Measurements from ENCODE around the gene SNAPC2.

The SNAPC2 gene

GRCh38 chr19:7944177-7944761 lies 24.1 kb downstream of the SNAPC2 start:
- Histone ChIP-seq H3K79me1 (replicated peaks; ENCODE audit: low read length, poor library complexity, severe bottlenecking) (peaks cover 28% of the 10 kb centered on the region), H3K4me3 (ENCODE audit: insufficient read depth in 1 of 2, low read depth in 1 of 2, low read length in 2 of 2) (peak overlapping the region; percentile 61 to 79), H2BK15ac (ENCODE audit: low read depth, poor library complexity, severe bottlenecking) (no peak overlapping the region), H3K14ac (ENCODE audit: low read length in 2 of 2) (no peak overlapping the region), H2AK5ac (ENCODE audit: low read length, severe bottlenecking) (peak overlapping the region; percentile 60), H2BK120ac (ENCODE audit: low read depth, low read length) (no peak overlapping the region), H3K4me1 (ENCODE audit: control insufficient read depth, insufficient read depth, low read depth, low read length) (peaks cover 10% of the 10 kb centered on the region), H2AFZ (ENCODE audit: low read depth, low read length) (no peak overlapping the region), H2BK5ac (ENCODE audit: low read depth, low read length, poor library complexity, severe bottlenecking) (no peak overlapping the region), H3K9me3 (ENCODE audit: control insufficient read depth, low read length) (no peaks in the 10 kb centered on the region), H3K27ac (ENCODE audit: low read length, poor library complexity, severe bottlenecking) (peak overlapping the region; percentile 77), H3K9ac (ENCODE audit: low read length) (peak overlapping the region; percentile 86), H4K8ac (ENCODE audit: low read length) (peak overlapping the region; percentile 30), H3K27me3 (ENCODE audit: control insufficient read depth in 1 of 2, insufficient read depth in 1 of 2, low read length in 2 of 2) (no peaks in the 10 kb centered on the region), H3K4me2 (ENCODE audit: low read length, poor library complexity, severe bottlenecking) (peak overlapping the region; percentile 100), H4K91ac (ENCODE audit: low read length) (no peak overlapping the region), H3K36me3 (ENCODE audit: control insufficient read depth in 1 of 2, insufficient read depth in 2 of 2, low read depth in 1 of 2, low read length in 2 of 2) (peaks cover 13 to 15% of the 10 kb centered on the region in 2 experiments), H3K4ac (ENCODE audit: low read depth in 1 of 2, low read length in 2 of 2) (no peak overlapping the region), H3K23ac (ENCODE audit: low read length in 2 of 2) (no peak overlapping the region), H3K18ac (ENCODE audit: low read depth in 1 of 2, low read length in 2 of 2) (no peak overlapping the region), H2BK12ac (ENCODE audit: low read length in 2 of 2) (no peak overlapping the region)
- DNase-seq, result peak; percentile 96
- 31% methylated on average over 18 of the region's 18 CpGs for WGBS

DNA sequence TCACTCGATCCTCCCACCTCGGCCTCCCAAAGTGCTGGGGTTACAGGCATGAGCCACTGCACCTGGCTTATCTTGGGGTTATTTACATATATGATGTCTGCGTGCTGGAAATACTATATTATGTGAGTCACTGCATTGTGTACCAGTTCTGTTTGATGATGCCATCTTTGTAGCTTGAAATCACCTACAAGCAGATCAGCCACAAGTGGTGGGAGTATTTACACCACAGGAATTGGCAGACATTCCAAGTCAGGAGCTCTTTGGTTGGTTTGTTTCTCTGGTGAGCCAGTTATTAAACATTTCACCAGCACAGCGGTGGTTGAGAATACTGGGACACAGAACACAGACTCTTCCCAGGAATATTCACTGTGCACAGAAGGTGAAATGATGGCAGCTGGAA lies 27.8 kb downstream of the SNAPC2 start:
- H3K23ac ChIP-seq (ENCODE audit: low read length in 2 of 2), result no peak overlapping the region
- no peak overlapping the region for H3K27ac ChIP-seq (ENCODE audit: low read length, poor library complexity, severe bottlenecking)
- H3K4ac ChIP-seq (ENCODE audit: low read depth in 1 of 2, low read length in 2 of 2), result no peak overlapping the region
- no peak overlapping the region for H3K4me3 ChIP-seq (ENCODE audit: insufficient read depth in 1 of 2, low read depth in 1 of 2, low read length in 2 of 2)
- H2BK5ac ChIP-seq (ENCODE audit: low read depth, low read length, poor library complexity, severe bottlenecking), result no peak overlapping the region
- no peak overlapping the region for H4K91ac ChIP-seq (ENCODE audit: low read length)
- H2BK12ac ChIP-seq (ENCODE audit: low read length in 2 of 2), result no peak overlapping the region
- H3K9me3 ChIP-seq (ENCODE audit: control insufficient read depth, low read length), result no peaks in the 10 kb centered on the region
- H3K4me2 ChIP-seq (ENCODE audit: low read length, poor library complexity, severe bottlenecking), result no peak overlapping the region
- H3K79me1 ChIP-seq (replicated peaks; ENCODE audit: low read length, poor library complexity, severe bottlenecking), result peaks cover 7% of the 10 kb centered on the region
- H3K36me3 ChIP-seq (ENCODE audit: control insufficient read depth in 1 of 2, insufficient read depth in 2 of 2, low read depth in 1 of 2, low read length in 2 of 2), result peaks cover 0 to 3% of the 10 kb centered on the region in 2 experiments
- no peak overlapping the region for H3K14ac ChIP-seq (ENCODE audit: low read length in 2 of 2)
- no peak overlapping the region for H4K8ac ChIP-seq (ENCODE audit: low read length)
- H3K27me3 ChIP-seq (ENCODE audit: control insufficient read depth in 1 of 2, insufficient read depth in 1 of 2, low read length in 2 of 2), result no peaks in the 10 kb centered on the region
- H2BK15ac ChIP-seq (ENCODE audit: low read depth, poor library complexity, severe bottlenecking), result no peak overlapping the region
- peak; percentile 22 for DNase-seq
- no peak overlapping the region for H3K18ac ChIP-seq (ENCODE audit: low read depth in 1 of 2, low read length in 2 of 2)
- 95% methylated on average over 4 of the region's 4 CpGs for WGBS
- no peak overlapping the region for H2BK120ac ChIP-seq (ENCODE audit: low read depth, low read length)
- H2AK5ac ChIP-seq (ENCODE audit: low read length, severe bottlenecking), result no peak overlapping the region
- H3K4me1 ChIP-seq (ENCODE audit: control insufficient read depth, insufficient read depth, low read depth, low read length), result peaks cover 8% of the 10 kb centered on the region
- H3K9ac ChIP-seq (ENCODE audit: low read length), result no peak overlapping the region
- no peak overlapping the region for H2AFZ ChIP-seq (ENCODE audit: low read depth, low read length)

DNA sequence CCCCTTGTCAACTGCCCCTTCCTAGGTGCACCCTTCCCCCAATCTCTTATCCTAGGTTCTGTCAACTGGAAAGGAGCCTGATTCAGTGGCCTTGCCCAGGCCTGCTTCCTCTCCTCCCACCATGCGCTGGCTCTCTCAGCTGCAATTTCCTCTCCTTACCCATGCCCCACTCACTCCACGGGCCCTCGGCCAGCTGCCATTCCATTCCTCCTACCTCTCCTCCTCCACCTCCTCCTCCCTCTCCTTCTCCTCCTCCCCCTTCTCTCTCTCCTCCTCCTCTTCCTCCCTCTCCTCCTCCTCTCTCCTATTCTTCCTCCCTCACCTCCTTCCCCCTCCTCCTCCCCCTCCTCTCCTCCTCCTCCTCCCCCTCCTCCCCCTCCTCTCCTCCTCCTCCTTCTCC lies 32.9 kb downstream of the SNAPC2 start:
- Histone ChIP-seq H2BK12ac (ENCODE audit: low read length in 2 of 2) (peak overlapping the region in 1 of 2 experiments; percentile 39), H4K91ac (ENCODE audit: low read length) (no peak overlapping the region), H2AFZ (ENCODE audit: low read depth, low read length) (no peak overlapping the region), H3K23ac (ENCODE audit: low read length in 2 of 2) (no peak overlapping the region), H3K36me3 (ENCODE audit: control insufficient read depth in 1 of 2, insufficient read depth in 2 of 2, low read depth in 1 of 2, low read length in 2 of 2) (peaks cover 5 to 17% of the 10 kb centered on the region in 2 experiments), H3K79me1 (replicated peaks; ENCODE audit: low read length, poor library complexity, severe bottlenecking) (peaks cover 2% of the 10 kb centered on the region), H3K4me3 (ENCODE audit: insufficient read depth in 1 of 2, low read depth in 1 of 2, low read length in 2 of 2) (no peak overlapping the region), H3K27ac (ENCODE audit: low read length, poor library complexity, severe bottlenecking) (no peak overlapping the region), H3K9me3 (ENCODE audit: control insufficient read depth, low read length) (no peaks in the 10 kb centered on the region), H2BK5ac (ENCODE audit: low read depth, low read length, poor library complexity, severe bottlenecking) (no peak overlapping the region), H2AK5ac (ENCODE audit: low read length, severe bottlenecking) (no peak overlapping the region), H3K27me3 (ENCODE audit: control insufficient read depth in 1 of 2, insufficient read depth in 1 of 2, low read length in 2 of 2) (no peaks in the 10 kb centered on the region), H2BK120ac (ENCODE audit: low read depth, low read length) (no peak overlapping the region), H3K9ac (ENCODE audit: low read length) (no peak overlapping the region), H3K14ac (ENCODE audit: low read length in 2 of 2) (peak overlapping the region in 1 of 2 experiments; percentile 83), H3K4ac (ENCODE audit: low read depth in 1 of 2, low read length in 2 of 2) (no peak overlapping the region), H3K4me2 (ENCODE audit: low read length, poor library complexity, severe bottlenecking) (peak overlapping the region; percentile 32), H2BK15ac (ENCODE audit: low read depth, poor library complexity, severe bottlenecking) (no peak overlapping the region), H4K8ac (ENCODE audit: low read length) (peak overlapping the region; percentile 19), H3K18ac (ENCODE audit: low read depth in 1 of 2, low read length in 2 of 2) (peak overlapping the region; percentile 5 to 9), H3K4me1 (ENCODE audit: control insufficient read depth, insufficient read depth, low read depth, low read length) (peaks cover 10% of the 10 kb centered on the region)
- WGBS, result 38% methylated on average over 3 of the region's 3 CpGs
- no peak for DNase-seq

DNA sequence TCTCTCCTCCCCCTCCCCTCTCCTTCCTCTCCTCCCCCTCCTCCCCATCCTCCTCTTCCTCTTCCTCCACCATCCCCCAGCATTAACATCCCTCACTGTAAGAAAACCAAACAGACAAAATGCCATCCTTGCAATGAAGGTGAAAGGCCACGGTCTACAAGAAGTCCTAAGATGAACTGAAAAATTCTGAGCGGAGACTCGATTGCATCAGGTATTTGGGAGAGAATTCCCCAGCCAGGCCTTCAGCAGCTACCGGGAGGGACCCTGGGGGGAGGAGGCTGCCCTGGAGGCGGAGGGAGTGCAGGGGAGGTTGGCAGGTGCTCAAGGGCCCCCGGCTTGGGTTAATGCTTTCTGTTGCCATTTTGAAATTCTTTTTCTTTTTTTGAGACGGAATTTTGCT lies 33.4 kb downstream of the SNAPC2 start:
- 88% methylated on average over 7 of the region's 7 CpGs for whole genome bisulfite sequencing
- Histone ChIP-seq H3K79me1 (replicated peaks; ENCODE audit: low read length, poor library complexity, severe bottlenecking) (peaks cover 5% of the 10 kb centered on the region), H4K8ac (ENCODE audit: low read length) (no peak overlapping the region)

More for the DNA sequence above, 33.4 kb downstream of the SNAPC2 start:
- no peak overlapping the region for H3K27ac ChIP-seq (ENCODE audit: low read length, poor library complexity, severe bottlenecking)
- no peak overlapping the region for H3K4me3 ChIP-seq (ENCODE audit: insufficient read depth in 1 of 2, low read depth in 1 of 2, low read length in 2 of 2)
- no peak overlapping the region for H3K14ac ChIP-seq (ENCODE audit: low read length in 2 of 2)
- no peak for DNase-seq
- H2BK15ac ChIP-seq (ENCODE audit: low read depth, poor library complexity, severe bottlenecking), result no peak overlapping the region
- no peak overlapping the region for H2BK5ac ChIP-seq (ENCODE audit: low read depth, low read length, poor library complexity, severe bottlenecking)
- no peak overlapping the region for H2BK12ac ChIP-seq (ENCODE audit: low read length in 2 of 2)
- H2BK120ac ChIP-seq (ENCODE audit: low read depth, low read length), result no peak overlapping the region
- H3K27me3 ChIP-seq (ENCODE audit: control insufficient read depth in 1 of 2, insufficient read depth in 1 of 2, low read length in 2 of 2), result no peaks in the 10 kb centered on the region
- H3K9me3 ChIP-seq (ENCODE audit: control insufficient read depth, low read length), result no peaks in the 10 kb centered on the region
- H3K4me2 ChIP-seq (ENCODE audit: low read length, poor library complexity, severe bottlenecking), result no peak overlapping the region
- H3K18ac ChIP-seq (ENCODE audit: low read depth in 1 of 2, low read length in 2 of 2), result no peak overlapping the region
- no peak overlapping the region for H2AK5ac ChIP-seq (ENCODE audit: low read length, severe bottlenecking)
- H3K36me3 ChIP-seq (ENCODE audit: control insufficient read depth in 1 of 2, insufficient read depth in 2 of 2, low read depth in 1 of 2, low read length in 2 of 2), result peaks cover 5 to 21% of the 10 kb centered on the region in 2 experiments
- no peak overlapping the region for H3K23ac ChIP-seq (ENCODE audit: low read length in 2 of 2)
- no peak overlapping the region for H3K4ac ChIP-seq (ENCODE audit: low read depth in 1 of 2, low read length in 2 of 2)
- H3K9ac ChIP-seq (ENCODE audit: low read length), result no peak overlapping the region
- no peak overlapping the region for H2AFZ ChIP-seq (ENCODE audit: low read depth, low read length)
- H3K4me1 ChIP-seq (ENCODE audit: control insufficient read depth, insufficient read depth, low read depth, low read length), result peaks cover 10% of the 10 kb centered on the region
- no peak overlapping the region for H4K91ac ChIP-seq (ENCODE audit: low read length)
